GM23248 (cell line): ENCODE measurements around the gene ZNF319. TPM values are rescaled to one million over a fixed set of nuclear protein-coding genes. Genes with fewer than 3 reads are reported as not detected.
A peak's percentile ranks its signal among the peaks of the same experiment; 100 is the strongest.

ENCODE experiments used
- DNase-seq: peaks from one replicate; pipeline ENCODE4 v3.0.0-alpha.2; 2015
- H2AFZ ChIP-seq: fragments of 200-600 bp; sonication (generic); 2 replicates; pipeline ENCODE4 v1.6.1; 2016; ENCODE audit warnings: antibody characterized with exemption
- H3F3A ChIP-seq: fragments of 200-600 bp; sonication (generic); 2 replicates; pipeline ENCODE4 v1.6.1; 2016; ENCODE audit warnings: mild to moderate bottlenecking, antibody characterized with exemption, mixed run types; ENCODE audit not compliant: insufficient read depth
- H3K27ac ChIP-seq: fragments of 200-600 bp; sonication (generic); 2 replicates; pipeline ENCODE4 v1.5.1; 2016; ENCODE audit warnings: mild to moderate bottlenecking
- H3K27me3 ChIP-seq: fragments of 200-600 bp; sonication (generic); replicated peaks from 2 replicates; pipeline ENCODE4 v1.6.1; 2016; ENCODE audit warnings: mild to moderate bottlenecking; ENCODE audit not compliant: insufficient read depth
- H3K36me3 ChIP-seq: fragments of 200-600 bp; sonication (generic); 2 replicates; pipeline ENCODE4 v1.6.1; 2016; ENCODE audit warnings: low read depth, mild to moderate bottlenecking
- H3K4me1 ChIP-seq: fragments of 200-600 bp; sonication (generic); 2 replicates; pipeline ENCODE4 v1.6.1; 2016; ENCODE audit warnings: mild to moderate bottlenecking; ENCODE audit not compliant: insufficient read depth
- H3K4me2 ChIP-seq: fragments of 200-600 bp; sonication (generic); one replicate; pipeline ENCODE4 v1.6.1; 2016; ENCODE audit warnings: mild to moderate bottlenecking; ENCODE audit not compliant: unreplicated experiment
- H3K4me3 ChIP-seq: fragments of 200-600 bp; sonication (generic); 2 replicates; pipeline ENCODE4 v1.5.1; 2016; ENCODE audit warnings: mild to moderate bottlenecking
- H3K79me2 ChIP-seq: fragments of 200-600 bp; sonication (generic); 2 replicates; pipeline ENCODE4 v1.6.1; 2016; ENCODE audit warnings: mild to moderate bottlenecking; ENCODE audit not compliant: insufficient read depth
- H3K9ac ChIP-seq: fragments of 200-600 bp; sonication (generic); 2 replicates; pipeline ENCODE4 v1.6.1; 2016; ENCODE audit warnings: mild to moderate bottlenecking
- H3K9me2 ChIP-seq: fragments of 200-600 bp; sonication (generic); 2 replicates; pipeline ENCODE4 v1.6.1; 2016; ENCODE audit warnings: mixed run types, mild to moderate bottlenecking, moderate library complexity; ENCODE audit not compliant: insufficient read depth
- H3K9me3 ChIP-seq: fragments of 200-600 bp; sonication (generic); one replicate; pipeline ENCODE4 v1.6.1; 2017; ENCODE audit warnings: low read depth
- H4K20me1 ChIP-seq: fragments of 200-600 bp; sonication (generic); 2 replicates; pipeline ENCODE4 v1.6.0; 2016; ENCODE audit not compliant: insufficient read depth
- EZH2 ChIP-seq: fragments of 200-600 bp; sonication (generic); IDR thresholded peaks from 2 replicates; pipeline ENCODE4 v1.6.1; 2018; ENCODE audit warnings: antibody characterized with exemption, mild to moderate bottlenecking; ENCODE audit not compliant: insufficient read depth, poor library complexity, severe bottlenecking
- EZH2phosphoT487 ChIP-seq: fragments of 200-600 bp; sonication (generic); IDR thresholded peaks from 2 replicates; pipeline ENCODE4 v1.6.1; 2018; ENCODE audit warnings: antibody characterized with exemption, moderate library complexity, mild to moderate bottlenecking, low read depth; ENCODE audit not compliant: insufficient read depth
- WGBS, 2 experiments: methylation state at CpG; one replicate each; pipeline ENCODE4 v1.1.6; 2015 to 2017; ENCODE audit warnings: low lambda C conversion rate in 2 of 2, low coverage in 1 of 2; ENCODE audit errors: missing lambda C conversion rate in 2 of 2; 5-methylcytosine and 5-hydroxymethylcytosine counted together
- in situ Hi-C: fragments of 300-500 bp; cut with MboI; formaldehyde crosslinking; loops from 2 replicates; pipeline ENCODE4 v1.15.0; 2020
- polyA plus RNA-seq: library from polyadenylated mRNA; unstranded; fragments of >200 nt; fragmentation: Nextera tagmentation; extraction: Ambion mirVana; gene quantifications from 2 replicates; pipeline ENCODE4 v1.2.1, GENCODE V29; 2016
- total RNA-seq: library from RNA; depleted of rRNA; stranded (reverse); fragments of >200 nt; shearing (Covaris generic); gene quantifications from 2 replicates; pipeline ENCODE4 v1.2.3, GENCODE V29; 2014

Gene ZNF319
- total and polyA plus RNA-seq, 2 experiments from 2014 or later, result 4.6 to 8.2 TPM

GRCh38 chr16:57987441-57988177 is 12.9 kb downstream of the ZNF319 start:
- DNase-seq, result no peak
- no peak overlapping the region for H3K27ac ChIP-seq
- no peaks in the 10 kb centered on the region for H3K4me1 ChIP-seq
- in situ Hi-C loops, result no loop called here
- no peak overlapping the region for H3K9ac ChIP-seq
- no peaks in the 10 kb centered on the region for H3K9me2 ChIP-seq
- 89 to 92% methylated on average over 8 of the region's 8 CpGs for WGBS, 2 experiments
- peaks cover 4% of the 10 kb centered on the region; the same call in 1 of the 2 replicates for H3K27me3 ChIP-seq
- TF ChIP-seq EZH2phosphoT487 (no peak), EZH2 (no peak)
- no peaks in the 10 kb centered on the region for H3F3A ChIP-seq
- no peaks in the 10 kb centered on the region for H3K9me3 ChIP-seq
- no peak overlapping the region for H3K4me3 ChIP-seq
- no peak overlapping the region for H3K4me2 ChIP-seq
- H4K20me1 ChIP-seq, result no peaks in the 10 kb centered on the region
- no peak overlapping the region for H2AFZ ChIP-seq
- no peaks in the 10 kb centered on the region for H3K79me2 ChIP-seq
- no peaks in the 10 kb centered on the region for H3K36me3 ChIP-seq

- no peak for TF ChIP-seq EZH2phosphoT487
- no peak for TF ChIP-seq EZH2
- H3K4me2 ChIP-seq, result no peak overlapping the region
- no peak overlapping the region for H3K27ac ChIP-seq
- no peak overlapping the region for H3K4me3 ChIP-seq
- no peaks in the 10 kb centered on the region for H3K4me1 ChIP-seq
- H2AFZ ChIP-seq, result no peak overlapping the region
- no peaks in the 10 kb centered on the region for H4K20me1 ChIP-seq
- H3K79me2 ChIP-seq, result no peaks in the 10 kb centered on the region
- DNase-seq, result no peak
- H3K36me3 ChIP-seq, result no peaks in the 10 kb centered on the region
- H3K9me3 ChIP-seq, result no peaks in the 10 kb centered on the region
- no peak overlapping the region for H3K9ac ChIP-seq
- WGBS, 2 experiments, result 73 to 76% methylated on average over 9 of the region's 9 CpGs
- in situ Hi-C loops, result no loop called here
- no peaks in the 10 kb centered on the region for H3K9me2 ChIP-seq
- H3F3A ChIP-seq, result no peaks in the 10 kb centered on the region
- H3K27me3 ChIP-seq, result peaks cover 9% of the 10 kb centered on the region; the same call in 1 of the 2 replicates
Observed at GRCh38 chr16:57986196-57986595, 14.3 kb downstream of the ZNF319 start.

GRCh38 chr16:57985204-57986181 is 15.0 kb downstream of the ZNF319 start:
- Histone ChIP-seq H3K4me2 (no peak overlapping the region), H3K27ac (no peak overlapping the region), H3K27me3 (peaks cover 9% of the 10 kb centered on the region; the same call in 1 of the 2 replicates), H3K4me3 (peak overlapping the region; percentile 45; the same call in 1 of the 2 replicates), H2AFZ (no peak overlapping the region), H3K9me2 (no peaks in the 10 kb centered on the region), H3K9ac (no peak overlapping the region), H3K36me3 (no peaks in the 10 kb centered on the region), H4K20me1 (no peaks in the 10 kb centered on the region), H3F3A (no peaks in the 10 kb centered on the region), H3K79me2 (no peaks in the 10 kb centered on the region), H3K9me3 (no peaks in the 10 kb centered on the region), H3K4me1 (no peaks in the 10 kb centered on the region)
- in situ Hi-C loops, result no loop called here
- no peak for DNase-seq
- TF ChIP-seq EZH2phosphoT487 (no peak), EZH2 (peak; percentile 76)
- 33 to 38% methylated on average over 42 to 59 of the region's 62 CpGs for WGBS, 2 experiments

- no peak for TF ChIP-seq EZH2
- 25 to 27% methylated on average over 50 to 64 of the region's 64 CpGs for WGBS, 2 experiments
- H3K4me3 ChIP-seq, result peak overlapping the region; percentile 45
- H3K27ac ChIP-seq, result no peak overlapping the region
- no peaks in the 10 kb centered on the region for H3K9me2 ChIP-seq
- H3K9ac ChIP-seq, result no peak overlapping the region
- H3K4me2 ChIP-seq, result peak overlapping the region; percentile 42
- DNase-seq, result peak; percentile 59
- peak overlapping the region; percentile 75 for H2AFZ ChIP-seq
- in situ Hi-C loops, result no loop called here
- H3K9me3 ChIP-seq, result no peaks in the 10 kb centered on the region
- no peaks in the 10 kb centered on the region for H4K20me1 ChIP-seq
- no peaks in the 10 kb centered on the region for H3K4me1 ChIP-seq
- H3K36me3 ChIP-seq, result no peaks in the 10 kb centered on the region
- peaks cover 9% of the 10 kb centered on the region; the same call in 1 of the 2 replicates for H3K27me3 ChIP-seq
- H3K79me2 ChIP-seq, result no peaks in the 10 kb centered on the region
- H3F3A ChIP-seq, result no peaks in the 10 kb centered on the region
Observed at GRCh38 chr16:57984443-57985203, 15.8 kb downstream of the ZNF319 start.
